Measurements from ENCODE around the gene LINGO3. TPM values are rescaled to one million over a fixed set of nuclear protein-coding genes. Genes with fewer than 3 reads are reported as not detected.
A peak's percentile ranks its signal among the peaks of the same experiment; 100 is the strongest.
"Not testable (repeated sequence)": the region's sequence is repeated elsewhere in the genome, so short reads cannot be mapped to it uniquely, and the experiment has no call there.

Gene LINGO3
- total RNA-seq, 4 donors from 2014 or later: not detected

- intact Hi-C loops (cut with DNase I): no loop called here
- Histone ChIP-seq H3K27me3 (peaks cover 0 to 9% (median 6%) of the 10 kb centered on the region in 4 donors), H3K27ac (replicated peaks in 1 of 4) (no peak overlapping the region), H3K4me1 (peaks cover 9 to 26% (median 17%) of the 10 kb centered on the region in 4 donors), H3K4me3 (no peak overlapping the region), H3K9me3 (no peaks in the 10 kb centered on the region), H3K36me3 (no peaks in the 10 kb centered on the region)
- WGBS: 89% methylated on average over 8 of the region's 8 CpGs
- TF ChIP-seq EP300 (IDR thresholded peaks at IDR 0.05): no peak
- TF ChIP-seq CTCF (IDR thresholded peaks at IDR 0.05): no peak
- TF ChIP-seq POLR2AphosphoS5 (IDR thresholded peaks at IDR 0.05): no peak
- no peak for TF ChIP-seq POLR2A (IDR thresholded peaks at IDR 0.05; ENCODE audit: low read depth)
- DNase-seq (ENCODE audit: extremely low spot score): no peak
Measured at GRCh38 chr19:2283835-2284507, 24.0 kb downstream of the LINGO3 start.

- 67% methylated on average over 9 of the region's 11 CpGs for WGBS
- TF ChIP-seq POLR2AphosphoS5 (IDR thresholded peaks at IDR 0.05): no peak
- TF ChIP-seq POLR2A (IDR thresholded peaks at IDR 0.05; ENCODE audit: low read depth): no peak
- no peak for TF ChIP-seq CTCF (IDR thresholded peaks at IDR 0.05)
- no peak overlapping the region for H3K27ac ChIP-seq (replicated peaks in 1 of 4)
- peaks cover 9 to 26% (median 16%) of the 10 kb centered on the region in 4 donors for H3K4me1 ChIP-seq
- no peak for DNase-seq (ENCODE audit: extremely low spot score)
- no peaks in the 10 kb centered on the region for H3K27me3 ChIP-seq
- intact Hi-C loops (cut with DNase I): no loop called here
- peak overlapping the region in 3 of 4 donors; percentile 47 to 50 (median 47) for H3K4me3 ChIP-seq
- H3K36me3 ChIP-seq: no peaks in the 10 kb centered on the region
- no peaks in the 10 kb centered on the region for H3K9me3 ChIP-seq
Measured at GRCh38 chr19:2282862-2283237, 25.1 kb downstream of the LINGO3 start.

GRCh38 chr19:2282062-2282861, 25.7 kb downstream of the LINGO3 start, which contains the start of gene PEAK3:
PEAK3 (minus strand) TSS chr19:2282175; CDS start chr19:2280931, 1,244 bp downstream.
- H3K4me1 ChIP-seq: peaks cover 9 to 26% (median 16%) of the 10 kb centered on the region in 4 donors
- TF ChIP-seq POLR2AphosphoS5 (IDR thresholded peaks at IDR 0.05): peak in 1 of 2 donors; percentile 62
- no peak for TF ChIP-seq CTCF (IDR thresholded peaks at IDR 0.05)
- TF ChIP-seq POLR2A (IDR thresholded peaks at IDR 0.05; ENCODE audit: low read depth): no peak
- intact Hi-C loops (cut with DNase I): no loop called here
- WGBS: 10% methylated on average over 26 of the region's 41 CpGs
- no peaks in the 10 kb centered on the region for H3K36me3 ChIP-seq
- H3K9me3 ChIP-seq: no peaks in the 10 kb centered on the region
- H3K27me3 ChIP-seq: no peaks in the 10 kb centered on the region
- peak within 1 kb of the TSS; percentile 47 to 56 (median 48) for H3K4me3 ChIP-seq
- DNase-seq (ENCODE audit: extremely low spot score): peak; percentile 96
- peak within 1 kb of the TSS in 3 of 4 donors; percentile 28 to 47 (median 44) for H3K27ac ChIP-seq (replicated peaks in 1 of 4)

- DNase-seq (ENCODE audit: extremely low spot score); H3K27me3 ChIP-seq; H3K9me3 ChIP-seq; intact Hi-C loops (cut with DNase I); H3K36me3 ChIP-seq: not testable (repeated sequence)
- Histone ChIP-seq H3K27ac (replicated peaks in 1 of 4) (peak overlapping the region in 3 of 4 donors; percentile 28 to 47 (median 44)), H3K4me1 (peaks cover 9 to 30% (median 20%) of the 10 kb centered on the region in 4 donors), H3K4me3 (peak overlapping the region; percentile 47 to 56 (median 48))
- WGBS: 28% methylated on average over 7 of the region's 16 CpGs
Measured at GRCh38 chr19:2281265-2282061, 26.5 kb downstream of the LINGO3 start.
